GM18517 (cell line): ENCODE data around the gene IGSF8.

Experiments used
- ATAC-seq: cut with Tn5 transposase; IDR thresholded peaks from one replicate; pipeline ENCODE4 v1.9.1; 2021; ENCODE audit warnings: mild to moderate bottlenecking, moderate library complexity; ENCODE audit not compliant: unreplicated experiment

IGSF8 gene

GRCh38 chr1:160043543-160043942 is 54.9 kb downstream of the IGSF8 start:
- ATAC-seq: no peak
